GM23248 (cell line): ENCODE data around the gene LIPG. TPM values are rescaled to one million over a fixed set of nuclear protein-coding genes. Genes with fewer than 3 reads are reported as not detected.

Experiments
- DNase-seq: peaks from one replicate; pipeline ENCODE4 v3.0.0-alpha.2; 2015
- H2AFZ ChIP-seq: fragments of 200-600 bp; sonication (generic); 2 replicates; pipeline ENCODE4 v1.6.1; 2016; ENCODE audit warnings: antibody characterized with exemption
- H3F3A ChIP-seq: fragments of 200-600 bp; sonication (generic); 2 replicates; pipeline ENCODE4 v1.6.1; 2016; ENCODE audit warnings: mild to moderate bottlenecking, antibody characterized with exemption, mixed run types; ENCODE audit not compliant: insufficient read depth
- H3K27ac ChIP-seq: fragments of 200-600 bp; sonication (generic); 2 replicates; pipeline ENCODE4 v1.5.1; 2016; ENCODE audit warnings: mild to moderate bottlenecking
- H3K27me3 ChIP-seq: fragments of 200-600 bp; sonication (generic); replicated peaks from 2 replicates; pipeline ENCODE4 v1.6.1; 2016; ENCODE audit warnings: mild to moderate bottlenecking; ENCODE audit not compliant: insufficient read depth
- H3K36me3 ChIP-seq: fragments of 200-600 bp; sonication (generic); 2 replicates; pipeline ENCODE4 v1.6.1; 2016; ENCODE audit warnings: low read depth, mild to moderate bottlenecking
- H3K4me1 ChIP-seq: fragments of 200-600 bp; sonication (generic); 2 replicates; pipeline ENCODE4 v1.6.1; 2016; ENCODE audit warnings: mild to moderate bottlenecking; ENCODE audit not compliant: insufficient read depth
- H3K4me2 ChIP-seq: fragments of 200-600 bp; sonication (generic); one replicate; pipeline ENCODE4 v1.6.1; 2016; ENCODE audit warnings: mild to moderate bottlenecking; ENCODE audit not compliant: unreplicated experiment
- H3K4me3 ChIP-seq: fragments of 200-600 bp; sonication (generic); 2 replicates; pipeline ENCODE4 v1.5.1; 2016; ENCODE audit warnings: mild to moderate bottlenecking
- H3K79me2 ChIP-seq: fragments of 200-600 bp; sonication (generic); 2 replicates; pipeline ENCODE4 v1.6.1; 2016; ENCODE audit warnings: mild to moderate bottlenecking; ENCODE audit not compliant: insufficient read depth
- H3K9ac ChIP-seq: fragments of 200-600 bp; sonication (generic); 2 replicates; pipeline ENCODE4 v1.6.1; 2016; ENCODE audit warnings: mild to moderate bottlenecking
- H3K9me2 ChIP-seq: fragments of 200-600 bp; sonication (generic); 2 replicates; pipeline ENCODE4 v1.6.1; 2016; ENCODE audit warnings: mixed run types, mild to moderate bottlenecking, moderate library complexity; ENCODE audit not compliant: insufficient read depth
- H3K9me3 ChIP-seq: fragments of 200-600 bp; sonication (generic); one replicate; pipeline ENCODE4 v1.6.1; 2017; ENCODE audit warnings: low read depth
- H4K20me1 ChIP-seq: fragments of 200-600 bp; sonication (generic); 2 replicates; pipeline ENCODE4 v1.6.0; 2016; ENCODE audit not compliant: insufficient read depth
- EZH2 ChIP-seq: fragments of 200-600 bp; sonication (generic); IDR thresholded peaks from 2 replicates; pipeline ENCODE4 v1.6.1; 2018; ENCODE audit warnings: antibody characterized with exemption, mild to moderate bottlenecking; ENCODE audit not compliant: insufficient read depth, poor library complexity, severe bottlenecking
- EZH2phosphoT487 ChIP-seq: fragments of 200-600 bp; sonication (generic); IDR thresholded peaks from 2 replicates; pipeline ENCODE4 v1.6.1; 2018; ENCODE audit warnings: antibody characterized with exemption, moderate library complexity, mild to moderate bottlenecking, low read depth; ENCODE audit not compliant: insufficient read depth
- WGBS, 2 experiments: methylation state at CpG; one replicate each; pipeline ENCODE4 v1.1.6; 2015 to 2017; ENCODE audit warnings: low lambda C conversion rate in 2 of 2, low coverage in 1 of 2; ENCODE audit errors: missing lambda C conversion rate in 2 of 2; 5-methylcytosine and 5-hydroxymethylcytosine counted together
- in situ Hi-C: fragments of 300-500 bp; cut with MboI; formaldehyde crosslinking; loops from 2 replicates; pipeline ENCODE4 v1.15.0; 2020
- polyA plus RNA-seq: library from polyadenylated mRNA; unstranded; fragments of >200 nt; fragmentation: Nextera tagmentation; extraction: Ambion mirVana; gene quantifications from 2 replicates; pipeline ENCODE4 v1.2.1, GENCODE V29; 2016
- total RNA-seq: library from RNA; depleted of rRNA; stranded (reverse); fragments of >200 nt; shearing (Covaris generic); gene quantifications from 2 replicates; pipeline ENCODE4 v1.2.3, GENCODE V29; 2014

Gene LIPG
- total and polyA plus RNA-seq, 2 experiments from 2014 or later = 0.38 to 0.43 TPM

- TF ChIP-seq EZH2phosphoT487 (no peak), EZH2 (no peak)
- Histone ChIP-seq H4K20me1 (no peaks in the 10 kb centered on the region), H2AFZ (no peak overlapping the region), H3K4me3 (no peak overlapping the region), H3F3A (peaks cover 10% of the 10 kb centered on the region; the same call in 1 of the 2 replicates), H3K4me1 (peaks cover 8% of the 10 kb centered on the region; the same call in 1 of the 2 replicates), H3K36me3 (no peaks in the 10 kb centered on the region), H3K4me2 (no peak overlapping the region), H3K9me2 (no peaks in the 10 kb centered on the region), H3K79me2 (no peaks in the 10 kb centered on the region), H3K9me3 (no peaks in the 10 kb centered on the region), H3K9ac (no peak overlapping the region), H3K27me3 (peaks cover 44% of the 10 kb centered on the region), H3K27ac (no peak overlapping the region)
- DNase-seq = no peak
- in situ Hi-C loops = loop anchor here (10.0 kb wide), 2 partner anchors 220 to 300 kb away; no protein-coding TSS in a partner anchor
Measured at GRCh38 chr18:49564518-49564834, 2.6 kb downstream of the LIPG start.

GRCh38 chr18:49565101-49565500 lies 3.2 kb downstream of the LIPG start:
- H3K9me3 ChIP-seq = no peaks in the 10 kb centered on the region
- 73 to 80% methylated on average over 9 of the region's 9 CpGs for WGBS, 2 experiments
- peaks cover 40% of the 10 kb centered on the region for H3K27me3 ChIP-seq
- H3K4me2 ChIP-seq = no peak overlapping the region
- in situ Hi-C loops = loop anchor here (10.0 kb wide), 2 partner anchors 220 to 300 kb away; no protein-coding TSS in a partner anchor
- no peak overlapping the region for H3K9ac ChIP-seq
- no peak overlapping the region for H3K4me3 ChIP-seq
- no peaks in the 10 kb centered on the region for H3K9me2 ChIP-seq
- H2AFZ ChIP-seq = no peak overlapping the region
- H4K20me1 ChIP-seq = no peaks in the 10 kb centered on the region
- H3K4me1 ChIP-seq = peaks cover 8% of the 10 kb centered on the region; the same call in 1 of the 2 replicates
- no peak overlapping the region for H3K27ac ChIP-seq
- H3K79me2 ChIP-seq = no peaks in the 10 kb centered on the region
- peaks cover 10% of the 10 kb centered on the region; the same call in 1 of the 2 replicates for H3F3A ChIP-seq
- no peak for TF ChIP-seq EZH2phosphoT487
- TF ChIP-seq EZH2 = no peak
- H3K36me3 ChIP-seq = no peaks in the 10 kb centered on the region
- DNase-seq = no peak

GRCh38 chr18:49565612-49566011 lies 3.8 kb downstream of the LIPG start:
- no peaks in the 10 kb centered on the region for H3K9me2 ChIP-seq
- peak; percentile 65 for DNase-seq
- H3K27ac ChIP-seq = no peak overlapping the region
- in situ Hi-C loops = loop anchor here (10.0 kb wide), 2 partner anchors 219 to 299 kb away; no protein-coding TSS in a partner anchor
- H3F3A ChIP-seq = peaks cover 10% of the 10 kb centered on the region; the same call in 1 of the 2 replicates
- H3K4me2 ChIP-seq = no peak overlapping the region
- no peaks in the 10 kb centered on the region for H3K79me2 ChIP-seq
- H3K4me3 ChIP-seq = no peak overlapping the region
- peaks cover 35% of the 10 kb centered on the region for H3K27me3 ChIP-seq
- no peak for TF ChIP-seq EZH2
- TF ChIP-seq EZH2phosphoT487 = no peak
- no peaks in the 10 kb centered on the region for H3K36me3 ChIP-seq
- H4K20me1 ChIP-seq = no peaks in the 10 kb centered on the region
- no peak overlapping the region for H3K9ac ChIP-seq
- no peak overlapping the region for H2AFZ ChIP-seq
- no peaks in the 10 kb centered on the region for H3K9me3 ChIP-seq
- WGBS, 2 experiments = 32 to 40% methylated on average over 5 of the region's 5 CpGs
- H3K4me1 ChIP-seq = peaks cover 8% of the 10 kb centered on the region; the same call in 1 of the 2 replicates

- Histone ChIP-seq H4K20me1 (no peaks in the 10 kb centered on the region), H3K9me3 (no peaks in the 10 kb centered on the region), H3K27ac (no peak overlapping the region), H3K4me2 (no peak overlapping the region), H3K79me2 (no peaks in the 10 kb centered on the region), H2AFZ (no peak overlapping the region), H3K36me3 (no peaks in the 10 kb centered on the region), H3K4me1 (peaks cover 8% of the 10 kb centered on the region; the same call in 1 of the 2 replicates), H3K9me2 (no peaks in the 10 kb centered on the region), H3K4me3 (no peak overlapping the region), H3K27me3 (peaks cover 28% of the 10 kb centered on the region), H3K9ac (no peak overlapping the region), H3F3A (peaks cover 10% of the 10 kb centered on the region; the same call in 1 of the 2 replicates)
- TF ChIP-seq EZH2 (no peak), EZH2phosphoT487 (no peak)
- in situ Hi-C loops = loop anchor here (10.0 kb wide), 2 partner anchors 219 to 299 kb away; no protein-coding TSS in a partner anchor
- WGBS, 2 experiments = 71 to 77% methylated on average over 3 of the region's 3 CpGs
- no peak for DNase-seq
Measured at GRCh38 chr18:49566217-49566770, 4.4 kb downstream of the LIPG start.

- WGBS, 2 experiments = 29 to 60% methylated on average over 2 of the region's 2 CpGs
- Histone ChIP-seq H3K36me3 (no peaks in the 10 kb centered on the region), H3K4me2 (no peak overlapping the region), H3F3A (peaks cover 10% of the 10 kb centered on the region; the same call in 1 of the 2 replicates), H2AFZ (no peak overlapping the region), H3K9me3 (no peaks in the 10 kb centered on the region), H3K4me3 (no peak overlapping the region), H3K9ac (no peak overlapping the region), H3K79me2 (no peaks in the 10 kb centered on the region), H3K27ac (no peak overlapping the region), H3K27me3 (peaks cover 21% of the 10 kb centered on the region), H4K20me1 (no peaks in the 10 kb centered on the region), H3K4me1 (peaks cover 8% of the 10 kb centered on the region; the same call in 1 of the 2 replicates), H3K9me2 (no peaks in the 10 kb centered on the region)
- TF ChIP-seq EZH2phosphoT487 (no peak), EZH2 (no peak)
- no peak for DNase-seq
- in situ Hi-C loops = loop anchor here (10.0 kb wide), 2 partner anchors 218 to 298 kb away; no protein-coding TSS in a partner anchor
Measured at GRCh38 chr18:49566985-49567384, 5.1 kb downstream of the LIPG start.
